GM23248 (cell line): ENCODE results near the gene TRIO.

Experiments
- EZH2 ChIP-seq: fragments of 200-600 bp; sonication (generic); IDR thresholded peaks from 2 replicates; pipeline ENCODE4 v1.6.1; 2018; ENCODE audit warnings: antibody characterized with exemption, mild to moderate bottlenecking; ENCODE audit not compliant: insufficient read depth, poor library complexity, severe bottlenecking
- EZH2phosphoT487 ChIP-seq: fragments of 200-600 bp; sonication (generic); IDR thresholded peaks from 2 replicates; pipeline ENCODE4 v1.6.1; 2018; ENCODE audit warnings: antibody characterized with exemption, moderate library complexity, mild to moderate bottlenecking, low read depth; ENCODE audit not compliant: insufficient read depth

DNA sequence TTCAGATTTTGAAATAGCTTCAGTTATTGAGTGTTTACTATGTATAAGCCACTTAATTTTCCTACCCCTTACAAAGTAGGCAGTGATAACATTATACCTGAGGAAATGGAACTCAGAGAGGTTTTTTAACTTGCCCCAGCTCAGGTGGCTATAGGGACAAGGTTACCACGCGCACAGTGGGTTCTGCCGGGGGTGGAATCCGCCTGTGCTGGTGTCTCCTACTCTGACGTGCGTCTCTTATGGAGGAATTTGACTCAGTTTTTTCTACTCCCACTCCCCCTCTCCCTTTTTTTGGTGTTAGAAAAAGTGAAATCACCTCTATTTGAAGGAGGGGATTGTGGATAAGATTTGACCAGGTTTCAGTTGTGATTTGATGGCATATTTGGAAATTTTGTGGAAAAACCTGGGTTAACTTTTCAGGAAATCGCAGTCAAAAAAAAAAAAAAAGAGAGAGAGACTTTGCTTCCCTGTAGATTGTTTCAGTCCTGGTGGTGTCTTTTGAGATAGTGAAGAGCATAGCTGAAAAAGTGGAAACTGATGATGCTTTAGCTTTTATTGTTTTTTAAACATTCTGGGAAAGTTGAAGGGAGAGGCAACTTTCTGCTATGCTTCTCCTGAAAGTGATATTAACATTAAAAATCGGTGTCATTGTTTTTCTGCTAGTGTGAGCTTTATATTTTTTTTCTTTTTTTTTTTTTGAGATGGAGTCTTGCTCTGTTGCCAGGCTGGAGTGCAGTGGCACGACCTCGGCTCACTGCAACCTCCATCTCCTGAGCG is 15.9 kb downstream of the TRIO start:
- TF ChIP-seq EZH2 (no peak), EZH2phosphoT487 (no peak)
